Neural crest cell (in vitro differentiated cells): ENCODE measurements around the gene LBR. TPM values are rescaled to one million over a fixed set of nuclear protein-coding genes. Genes with fewer than 3 reads are reported as not detected.
A peak's percentile ranks its signal among the peaks of the same experiment; 100 is the strongest.
"Not testable (repeated sequence)": the region's sequence is repeated elsewhere in the genome, so short reads cannot be mapped to it uniquely, and the experiment has no call there.

Source experiments
- DNase-seq: peaks from one replicate; pipeline ENCODE4 v3.0.0; 2021; ENCODE audit warnings: low read depth, mixed read lengths, low spot score
- H3K27ac Mint-ChIP-seq: one replicate; pipeline ENCODE4 v1.8.0; 2021; ENCODE audit warnings: mild to moderate bottlenecking, mixed read lengths; ENCODE audit not compliant: unreplicated experiment
- H3K27me3 Mint-ChIP-seq: 2 replicates; pipeline ENCODE4 v1.8.0; 2021; ENCODE audit warnings: low read depth, mild to moderate bottlenecking, mixed read lengths
- H3K36me3 Mint-ChIP-seq: 2 replicates; pipeline ENCODE4 v1.8.0; 2021; ENCODE audit warnings: low read depth, mild to moderate bottlenecking, mixed read lengths
- H3K4me1 Mint-ChIP-seq: 2 replicates; pipeline ENCODE4 v1.8.0; 2021; ENCODE audit warnings: mixed read lengths
- H3K4me3 Mint-ChIP-seq: one replicate; pipeline ENCODE4 v1.8.0; 2021; ENCODE audit warnings: mild to moderate bottlenecking, mixed read lengths
- H3K9me3 Mint-ChIP-seq: 2 replicates; pipeline ENCODE4 v1.8.0; 2021; ENCODE audit warnings: mixed read lengths
- total RNA-seq: library from RNA; stranded (reverse); gene quantifications from 2 replicates; pipeline ENCODE4 v1.2.1, GENCODE V29; 2021
- TF ChIP-seq, protein P1 (sequence below): fragments of 200-600 bp; sonication (generic); conservative IDR thresholded peaks from 2 replicates; pipeline ENCODE4 v1.5.0; 2021; ENCODE audit warnings: antibody characterized with exemption, mild to moderate bottlenecking

Gene LBR
- total RNA-seq, 1 donor from 2014 or later: 181 TPM

GRCh38 chr1:225400968-225401367, 26.9 kb downstream of the LBR start:
- Mint-ChIP-seq H3K9me3 (no peaks in the 10 kb centered on the region), H3K27me3 (no peaks in the 10 kb centered on the region), H3K36me3 (peaks cover 31% of the 10 kb centered on the region), H3K4me3 (no peak overlapping the region), H3K4me1 (no peaks in the 10 kb centered on the region), H3K27ac (no peak overlapping the region)
- DNase-seq: no peak
- TF ChIP-seq, protein P1, sequence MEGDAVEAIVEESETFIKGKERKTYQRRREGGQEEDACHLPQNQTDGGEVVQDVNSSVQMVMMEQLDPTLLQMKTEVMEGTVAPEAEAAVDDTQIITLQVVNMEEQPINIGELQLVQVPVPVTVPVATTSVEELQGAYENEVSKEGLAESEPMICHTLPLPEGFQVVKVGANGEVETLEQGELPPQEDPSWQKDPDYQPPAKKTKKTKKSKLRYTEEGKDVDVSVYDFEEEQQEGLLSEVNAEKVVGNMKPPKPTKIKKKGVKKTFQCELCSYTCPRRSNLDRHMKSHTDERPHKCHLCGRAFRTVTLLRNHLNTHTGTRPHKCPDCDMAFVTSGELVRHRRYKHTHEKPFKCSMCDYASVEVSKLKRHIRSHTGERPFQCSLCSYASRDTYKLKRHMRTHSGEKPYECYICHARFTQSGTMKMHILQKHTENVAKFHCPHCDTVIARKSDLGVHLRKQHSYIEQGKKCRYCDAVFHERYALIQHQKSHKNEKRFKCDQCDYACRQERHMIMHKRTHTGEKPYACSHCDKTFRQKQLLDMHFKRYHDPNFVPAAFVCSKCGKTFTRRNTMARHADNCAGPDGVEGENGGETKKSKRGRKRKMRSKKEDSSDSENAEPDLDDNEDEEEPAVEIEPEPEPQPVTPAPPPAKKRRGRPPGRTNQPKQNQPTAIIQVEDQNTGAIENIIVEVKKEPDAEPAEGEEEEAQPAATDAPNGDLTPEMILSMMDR: no peak

DNA sequence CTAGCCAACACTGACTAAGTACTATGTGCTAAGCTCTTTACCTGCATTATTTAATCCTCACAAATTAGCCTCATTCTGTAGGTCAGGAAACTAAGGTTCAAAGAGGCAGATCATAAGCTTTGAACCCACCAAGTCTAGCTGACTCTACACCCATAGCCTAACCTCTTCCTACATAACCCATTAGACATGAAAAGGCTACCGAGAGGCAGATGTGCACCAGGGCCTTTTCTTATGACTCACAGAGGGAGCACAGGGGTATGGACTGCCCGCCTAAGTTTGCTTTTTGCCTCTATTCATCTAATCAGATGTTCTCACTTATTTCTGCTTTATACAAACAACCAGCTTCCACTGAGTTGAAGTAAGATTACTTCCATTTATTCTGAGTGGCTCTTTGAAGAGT, 31.5 kb downstream of the LBR start:
- Mint-ChIP-seq H3K9me3 (peaks cover 3% of the 10 kb centered on the region), H3K27me3 (no peaks in the 10 kb centered on the region), H3K36me3 (peaks cover 36% of the 10 kb centered on the region), H3K27ac (no peak overlapping the region), H3K4me3 (no peak overlapping the region), H3K4me1 (no peaks in the 10 kb centered on the region)
- no peak for DNase-seq
- TF ChIP-seq, protein P1: no peak

DNA sequence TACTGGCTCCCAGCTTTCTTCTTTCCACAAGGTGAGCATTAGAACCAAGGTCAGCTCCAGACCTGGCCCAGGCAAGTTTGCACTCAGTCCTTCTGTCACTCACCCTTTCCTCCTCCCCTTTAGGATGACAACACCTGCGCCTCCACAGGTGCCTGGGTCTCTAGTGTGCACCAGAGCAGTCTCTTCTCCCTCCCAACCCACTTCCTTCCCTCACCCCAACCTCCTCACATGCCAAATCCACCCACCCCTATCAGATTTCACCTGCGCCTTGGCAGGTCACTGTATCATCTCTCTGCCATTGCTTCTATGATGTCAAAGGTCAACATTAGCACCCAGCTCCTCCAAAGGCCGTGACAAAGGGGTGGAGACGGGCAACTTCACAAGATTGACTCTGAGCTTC, 38.0 kb downstream of the LBR start:
- Mint-ChIP-seq H3K27ac (peak overlapping the region; percentile 87), H3K27me3 (no peaks in the 10 kb centered on the region), H3K9me3 (no peaks in the 10 kb centered on the region), H3K36me3 (peaks cover 15% of the 10 kb centered on the region), H3K4me1 (no peaks in the 10 kb centered on the region), H3K4me3 (no peak overlapping the region)
- TF ChIP-seq, protein P1: no peak
- DNase-seq: no peak

GRCh38 chr1:225388372-225388771, 39.5 kb downstream of the LBR start:
- H3K9me3 Mint-ChIP-seq: no peaks in the 10 kb centered on the region
- TF ChIP-seq, protein P1: no peak
- no peak for DNase-seq
- peaks cover 16% of the 10 kb centered on the region for H3K36me3 Mint-ChIP-seq
- H3K27ac Mint-ChIP-seq: no peak overlapping the region
- H3K27me3 Mint-ChIP-seq: no peaks in the 10 kb centered on the region
- H3K4me3 Mint-ChIP-seq: no peak overlapping the region
- H3K4me1 Mint-ChIP-seq: no peaks in the 10 kb centered on the region

GRCh38 chr1:225386860-225387259, 41.0 kb downstream of the LBR start:
- not testable (repeated sequence) for H3K9me3 Mint-ChIP-seq, H3K4me1 Mint-ChIP-seq, H3K27ac Mint-ChIP-seq, H3K4me3 Mint-ChIP-seq, DNase-seq, H3K27me3 Mint-ChIP-seq
- peaks cover 18% of the 10 kb centered on the region for H3K36me3 Mint-ChIP-seq

DNA sequence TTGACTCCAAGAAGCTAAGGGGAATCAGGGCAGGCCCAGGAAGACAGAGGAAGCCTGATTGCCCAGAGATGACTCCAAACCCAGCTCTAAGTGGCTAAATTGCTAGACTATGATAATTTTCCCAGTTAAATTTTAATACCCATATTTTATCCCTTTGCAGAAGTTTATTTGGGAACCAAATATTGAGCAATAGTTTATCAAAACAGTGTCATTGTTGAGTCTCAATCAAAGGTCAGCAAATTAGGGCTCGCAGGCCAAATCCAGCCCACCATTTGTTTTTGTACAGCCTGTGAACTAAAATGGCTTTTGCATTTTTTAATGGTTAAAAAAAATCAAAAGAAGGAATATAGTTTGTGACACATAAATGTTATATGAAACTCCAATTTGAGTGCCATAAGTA, 47.1 kb downstream of the LBR start:
- Mint-ChIP-seq H3K9me3 (no peaks in the 10 kb centered on the region), H3K27ac (no peak overlapping the region), H3K4me1 (peaks cover 4% of the 10 kb centered on the region), H3K36me3 (peaks cover 12% of the 10 kb centered on the region), H3K27me3 (no peaks in the 10 kb centered on the region), H3K4me3 (no peak overlapping the region)
- DNase-seq: no peak
- TF ChIP-seq, protein P1: no peak
